ELF-1 (cell line): ENCODE measurements around the gene CCND1.

ENCODE experiments used
- DNase-seq: peaks from one replicate; pipeline ENCODE4 v3.0.0-alpha.2; 2016; ENCODE audit warnings: low read depth, low spot score

Gene CCND1

DNA sequence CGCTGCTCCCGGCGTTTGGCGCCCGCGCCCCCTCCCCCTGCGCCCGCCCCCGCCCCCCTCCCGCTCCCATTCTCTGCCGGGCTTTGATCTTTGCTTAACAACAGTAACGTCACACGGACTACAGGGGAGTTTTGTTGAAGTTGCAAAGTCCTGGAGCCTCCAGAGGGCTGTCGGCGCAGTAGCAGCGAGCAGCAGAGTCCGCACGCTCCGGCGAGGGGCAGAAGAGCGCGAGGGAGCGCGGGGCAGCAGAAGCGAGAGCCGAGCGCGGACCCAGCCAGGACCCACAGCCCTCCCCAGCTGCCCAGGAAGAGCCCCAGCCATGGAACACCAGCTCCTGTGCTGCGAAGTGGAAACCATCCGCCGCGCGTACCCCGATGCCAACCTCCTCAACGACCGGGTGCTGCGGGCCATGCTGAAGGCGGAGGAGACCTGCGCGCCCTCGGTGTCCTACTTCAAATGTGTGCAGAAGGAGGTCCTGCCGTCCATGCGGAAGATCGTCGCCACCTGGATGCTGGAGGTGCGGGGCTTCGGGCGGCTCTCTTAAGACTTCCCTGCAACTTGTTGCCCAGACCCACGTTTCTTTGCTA is at the start of gene CCND1:
Gene CCND1, plus strand, starts transcription at position 162 of the 587 bp plus-strand sequence. Its CDS starts 158 bp downstream, at position 320.
- peak; percentile 93 for DNase-seq

DNA sequence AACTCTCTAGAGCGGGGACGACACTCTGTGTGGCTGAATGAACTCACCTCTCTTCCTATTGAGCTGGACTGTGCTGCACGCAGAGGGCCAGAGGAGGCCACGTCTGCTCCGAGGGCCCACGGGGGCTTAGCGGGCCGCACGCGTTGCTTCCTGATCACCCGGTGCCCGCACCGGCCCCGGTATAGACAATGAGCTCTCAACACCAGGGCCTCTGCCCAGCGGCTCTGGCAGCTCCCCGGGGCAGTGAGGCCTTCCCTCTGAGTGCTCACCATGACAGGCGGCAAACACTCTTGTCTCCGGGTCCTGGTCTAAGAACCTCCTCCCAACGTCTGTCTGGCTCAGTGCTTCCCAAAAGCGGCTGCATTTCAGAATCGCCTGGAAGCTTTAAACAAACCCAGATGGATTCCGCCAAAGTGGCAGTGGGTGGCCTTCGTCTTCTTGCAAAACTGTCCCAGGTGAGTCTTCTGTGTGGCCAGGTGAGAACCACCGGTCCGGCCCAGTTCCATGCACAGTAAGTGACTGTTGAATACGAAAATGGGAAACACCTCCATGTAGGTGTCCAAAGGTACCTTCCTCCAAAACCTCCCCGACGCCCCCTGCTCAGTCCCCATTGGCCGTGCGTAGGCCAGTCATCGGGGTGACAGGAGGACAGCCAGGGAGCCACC is 47.8 kb upstream of the CCND1 start:
- no peak for DNase-seq

DNA sequence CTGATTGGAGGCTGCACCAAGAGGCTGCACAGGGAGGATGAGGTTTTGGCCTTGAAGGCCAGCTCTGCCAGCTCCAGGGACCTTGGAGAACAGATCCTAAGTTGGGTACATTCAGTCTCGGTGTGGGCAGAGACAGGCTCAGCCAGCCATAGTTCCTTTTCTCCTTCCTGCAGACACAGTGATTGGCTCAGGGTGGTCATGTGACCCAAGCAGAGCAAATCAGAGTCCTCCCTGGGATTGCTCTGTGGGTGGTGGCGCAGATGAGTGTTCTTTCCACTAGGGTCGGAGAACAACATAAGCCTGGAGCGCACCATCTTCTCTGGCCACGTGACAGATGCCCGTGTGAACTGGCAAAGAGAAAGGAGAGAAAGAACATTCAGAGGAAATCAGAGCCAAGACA is 47.1 kb upstream of the CCND1 start:
- DNase-seq, result no peak

DNA sequence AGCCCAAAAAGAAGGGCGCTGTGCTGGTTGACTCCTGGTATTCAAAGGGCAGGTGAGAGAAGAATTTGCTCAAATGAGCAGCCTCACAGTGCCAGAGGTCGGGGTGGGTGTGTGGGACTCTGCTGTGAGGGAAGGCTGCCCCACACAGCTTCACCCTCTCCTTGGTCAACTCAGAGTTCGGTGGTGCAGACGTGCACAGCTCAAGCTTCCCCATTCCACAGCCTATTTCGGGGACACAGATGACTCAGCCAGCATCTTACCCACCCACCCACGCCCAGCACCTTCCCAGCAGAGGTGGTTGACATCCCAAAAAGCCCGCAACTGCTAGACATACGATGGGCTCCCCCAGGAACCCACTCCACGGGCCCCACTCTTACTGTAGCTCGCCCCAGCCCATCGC is 46.5 kb upstream of the CCND1 start:
- no peak for DNase-seq

DNA sequence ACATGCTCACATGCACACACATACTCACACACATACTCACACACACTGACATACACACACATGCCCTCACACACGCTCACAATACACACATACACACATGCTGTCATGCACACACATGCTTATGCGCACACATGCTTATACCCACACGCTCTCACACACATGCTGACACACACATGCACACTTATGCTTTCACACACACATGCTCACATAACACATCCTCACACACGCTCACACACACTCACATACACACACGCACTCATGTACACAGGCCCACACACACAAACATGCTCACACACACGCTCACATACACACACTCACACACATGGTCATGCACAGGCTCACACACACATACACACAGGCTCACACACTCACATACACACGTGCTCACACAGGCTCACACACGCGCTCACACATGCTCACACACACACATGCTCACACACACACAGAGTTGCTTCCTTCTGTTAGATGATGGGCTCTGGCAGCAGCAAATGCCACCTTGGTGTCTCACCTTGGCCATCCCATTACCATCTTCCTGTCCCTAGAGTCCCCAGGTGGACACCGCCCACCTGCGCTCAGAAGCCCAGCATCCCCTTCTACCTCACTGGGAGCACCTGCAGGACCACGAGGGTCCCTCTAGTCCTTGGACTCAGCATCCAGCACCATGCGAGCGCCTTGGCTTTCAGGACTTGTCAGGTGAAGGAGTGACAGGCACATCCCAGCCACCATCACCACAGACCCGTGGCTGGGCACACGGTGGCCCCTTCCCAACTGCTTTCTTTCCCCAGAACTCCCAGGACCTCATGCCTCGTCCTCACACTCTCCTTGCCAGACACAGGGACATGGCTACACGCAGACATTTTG is 44.9 kb upstream of the CCND1 start:
- DNase-seq, result no peak

DNA sequence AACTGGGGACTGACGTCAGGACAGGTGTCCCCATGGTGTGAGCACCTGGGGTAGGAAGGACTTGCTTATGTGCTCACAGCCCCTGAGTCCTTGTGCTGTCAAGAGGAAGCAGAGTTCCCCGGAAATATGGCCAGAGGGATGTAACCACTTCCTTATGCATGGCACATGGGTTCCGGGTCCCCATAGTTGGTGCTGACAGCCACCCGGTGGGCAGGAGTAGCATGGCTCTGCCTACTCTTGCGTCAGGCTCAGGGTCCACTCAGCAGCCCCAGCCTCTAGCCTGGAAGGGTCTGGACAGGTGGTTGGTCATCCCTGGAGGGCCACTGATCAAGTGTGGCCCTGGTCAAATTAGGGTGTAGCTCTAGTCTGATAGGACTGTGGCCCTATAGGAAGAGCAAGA is 42.8 kb upstream of the CCND1 start:
- DNase-seq, result no peak

DNA sequence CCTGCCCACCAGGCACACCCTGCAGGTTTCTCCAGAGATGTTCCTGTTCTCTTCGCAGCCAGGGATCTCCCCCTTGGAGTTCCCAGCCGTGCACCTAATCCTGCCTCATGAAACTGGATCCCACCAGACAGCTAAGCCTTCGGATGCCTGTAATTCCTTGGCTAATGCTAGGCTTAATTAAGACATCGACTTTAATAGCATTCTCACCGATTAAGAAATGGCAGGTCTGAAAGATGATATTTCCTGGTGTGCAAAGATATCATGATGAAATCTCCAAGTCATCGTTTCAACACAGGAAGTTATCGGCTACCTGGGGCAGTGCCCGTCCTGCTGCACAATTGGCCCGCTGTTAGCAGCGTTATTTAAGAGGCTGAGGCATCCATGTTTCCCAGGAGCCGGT is 41.5 kb upstream of the CCND1 start:
- DNase-seq, result no peak

DNA sequence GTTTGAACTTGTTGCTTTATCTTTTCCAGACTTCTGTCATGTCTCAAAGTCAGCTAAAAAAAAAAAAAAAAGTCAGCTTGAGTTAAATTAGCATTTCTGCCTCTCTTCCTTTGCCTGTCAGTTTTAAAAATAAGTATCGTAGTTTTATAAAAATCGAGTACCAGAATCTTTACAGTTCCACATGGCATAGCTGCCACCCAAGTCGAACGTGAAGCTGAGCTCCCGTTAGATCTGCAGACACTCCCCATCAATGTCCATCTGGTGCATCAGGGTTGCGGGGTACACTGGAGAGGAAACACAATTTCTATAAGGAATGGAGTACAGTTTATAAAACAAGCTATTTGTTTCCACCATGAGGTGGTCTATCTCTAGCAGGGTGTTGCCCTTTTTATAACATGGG is 41.0 kb upstream of the CCND1 start:
- no peak for DNase-seq

DNA sequence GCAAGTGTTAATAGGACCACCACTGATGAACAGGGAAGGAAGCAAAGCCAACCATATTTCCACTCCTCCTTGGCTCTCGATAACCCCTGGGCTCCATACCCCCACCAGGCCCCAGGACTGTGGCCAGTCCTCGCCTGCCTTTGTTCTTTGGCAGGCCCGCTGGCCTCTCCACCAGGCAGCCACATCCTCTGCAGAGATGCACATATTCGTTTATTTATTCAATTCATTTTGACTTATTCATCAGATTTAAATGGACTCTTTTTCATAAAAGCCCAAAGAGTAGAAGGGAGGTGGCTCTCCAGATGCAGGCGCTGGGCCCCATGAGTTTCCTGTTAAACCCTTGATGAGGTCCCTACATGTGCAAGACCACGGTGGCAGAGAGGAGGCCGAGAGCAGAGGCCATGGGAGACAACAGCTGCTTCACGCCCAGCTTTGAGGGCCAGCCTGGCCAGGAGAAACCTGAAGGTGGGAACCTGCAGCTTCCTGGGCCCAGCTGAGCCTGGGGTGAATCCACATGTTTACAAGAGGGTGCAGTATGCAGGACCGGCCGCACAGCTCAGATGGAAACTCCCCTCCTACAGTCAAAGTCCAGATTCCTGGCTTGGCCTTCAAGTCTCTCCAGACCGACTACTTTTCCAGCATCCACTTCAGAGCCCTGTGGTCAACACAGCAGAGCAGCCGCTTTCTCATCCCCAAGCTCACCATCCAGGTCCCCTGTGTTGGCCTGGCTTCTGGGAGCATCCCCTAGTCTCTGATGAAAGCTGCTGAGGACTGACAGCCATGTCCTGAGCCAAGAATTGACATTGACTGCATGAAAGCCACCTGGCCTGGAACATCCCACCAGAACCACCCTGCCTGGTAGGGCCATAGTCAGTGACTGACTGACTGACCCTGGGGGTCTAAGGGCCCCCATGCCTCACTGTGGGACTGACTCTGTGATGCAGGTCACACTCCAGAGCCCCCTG is 39.7 kb upstream of the CCND1 start:
- DNase-seq, result no peak

DNA sequence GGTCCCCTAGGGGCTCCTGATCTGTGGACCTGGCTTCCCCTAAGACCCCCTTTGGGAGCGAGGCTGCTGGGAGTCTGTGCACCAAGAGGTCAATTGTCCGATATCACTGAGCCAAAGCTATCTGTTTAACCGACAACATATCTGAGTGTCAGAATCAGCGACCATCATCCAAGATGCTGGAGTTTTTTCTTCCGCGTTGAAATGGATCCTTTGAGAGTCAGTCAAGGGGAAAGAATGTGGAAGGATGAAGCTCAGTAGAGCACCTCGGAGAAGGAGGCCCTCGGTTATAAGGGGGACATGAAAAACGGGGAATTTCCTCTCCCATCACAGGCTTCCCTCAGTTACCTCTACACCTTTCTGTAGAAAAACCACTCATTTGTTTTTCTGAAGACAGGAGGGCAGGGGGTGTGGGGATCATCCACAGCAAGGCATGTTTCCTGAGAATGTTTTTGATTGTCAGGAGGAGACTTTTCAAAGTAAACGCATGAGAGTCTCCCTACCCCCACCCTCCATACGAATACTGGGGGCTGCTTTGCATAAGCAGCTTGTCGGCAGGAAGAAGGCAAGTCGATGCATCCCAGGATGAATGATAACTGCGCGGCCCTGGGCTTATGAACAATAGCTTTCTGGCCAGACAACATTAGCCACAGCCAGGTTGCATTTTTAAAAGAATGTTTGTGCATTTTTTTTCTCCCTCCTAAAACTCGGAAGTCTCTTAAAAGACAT is 37.7 kb upstream of the CCND1 start:
- DNase-seq, result no peak

DNA sequence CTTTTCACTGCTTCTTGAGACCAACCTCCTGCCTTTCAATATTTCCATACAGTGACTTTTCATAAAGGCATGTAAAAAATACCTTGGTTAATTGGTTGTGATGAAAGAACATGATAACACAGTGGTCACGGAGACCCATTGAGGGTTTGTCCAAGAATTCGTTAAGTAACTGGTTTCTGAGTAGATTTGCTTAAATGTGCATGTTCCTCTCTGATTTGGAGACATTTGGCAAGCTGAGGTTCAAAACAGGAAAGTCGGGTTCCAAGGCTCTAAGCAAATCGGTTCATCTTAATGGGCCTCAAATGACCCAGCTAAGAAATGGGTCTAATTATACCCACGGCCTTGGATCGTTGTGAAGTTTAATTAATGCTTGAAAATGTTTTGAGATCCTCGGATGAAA is 36.9 kb upstream of the CCND1 start:
- DNase-seq, result no peak

DNA sequence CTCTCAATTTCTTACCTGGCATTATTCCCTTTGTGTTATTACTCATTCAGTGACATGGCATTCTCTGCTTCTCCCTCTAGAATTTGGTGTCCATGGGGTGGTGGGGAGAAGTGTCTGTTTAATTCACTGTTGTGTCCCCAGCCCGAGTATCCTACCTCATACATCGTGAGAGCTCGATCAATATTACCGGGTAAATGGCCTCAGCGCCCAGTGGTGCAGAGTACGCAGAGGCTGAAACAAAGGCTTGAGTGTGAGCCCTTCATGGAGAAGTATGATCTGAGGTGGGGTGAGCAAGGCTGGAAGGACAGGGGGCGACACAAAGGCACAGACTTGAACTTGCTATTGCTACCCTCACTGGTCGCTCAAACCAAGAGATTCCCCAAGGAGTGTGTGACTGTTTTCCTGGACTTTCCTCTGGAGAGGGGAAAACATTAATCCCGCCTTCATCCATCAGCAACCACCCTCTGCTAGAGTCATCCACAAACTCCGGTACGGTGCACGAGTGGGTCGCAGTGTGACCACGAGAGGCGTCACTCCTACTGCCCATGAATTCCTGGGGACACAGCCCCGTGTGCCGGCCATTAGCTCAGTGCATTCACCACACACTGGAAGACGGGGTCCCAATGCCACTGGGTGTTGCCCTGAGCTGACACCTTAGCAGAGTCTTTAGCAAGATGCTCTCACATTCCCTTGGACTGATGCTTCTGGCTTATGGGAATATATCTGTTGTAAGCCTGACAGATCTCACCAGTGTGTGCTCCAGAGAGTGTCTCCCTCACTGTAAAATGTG is 35.0 kb upstream of the CCND1 start:
- no peak for DNase-seq

DNA sequence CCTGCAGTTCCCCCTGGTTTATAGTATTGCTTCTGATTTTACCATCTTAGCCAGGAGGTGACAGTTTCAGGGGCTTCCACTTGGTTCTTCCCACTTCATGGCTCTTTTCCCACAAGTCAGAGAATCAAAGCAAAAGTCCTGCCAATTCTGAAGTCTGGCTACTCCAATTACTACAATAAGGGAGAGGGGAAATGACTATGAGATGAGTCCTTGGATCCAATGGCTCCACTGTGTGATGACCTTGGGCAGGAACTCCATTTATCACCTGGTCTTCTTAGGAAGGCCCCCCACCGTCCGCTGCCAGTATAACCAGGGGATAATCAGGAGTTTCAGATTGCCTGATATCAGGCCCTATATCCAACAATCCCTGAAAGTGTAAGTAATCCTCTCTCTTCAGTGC is 31.6 kb upstream of the CCND1 start:
- DNase-seq, result no peak

DNA sequence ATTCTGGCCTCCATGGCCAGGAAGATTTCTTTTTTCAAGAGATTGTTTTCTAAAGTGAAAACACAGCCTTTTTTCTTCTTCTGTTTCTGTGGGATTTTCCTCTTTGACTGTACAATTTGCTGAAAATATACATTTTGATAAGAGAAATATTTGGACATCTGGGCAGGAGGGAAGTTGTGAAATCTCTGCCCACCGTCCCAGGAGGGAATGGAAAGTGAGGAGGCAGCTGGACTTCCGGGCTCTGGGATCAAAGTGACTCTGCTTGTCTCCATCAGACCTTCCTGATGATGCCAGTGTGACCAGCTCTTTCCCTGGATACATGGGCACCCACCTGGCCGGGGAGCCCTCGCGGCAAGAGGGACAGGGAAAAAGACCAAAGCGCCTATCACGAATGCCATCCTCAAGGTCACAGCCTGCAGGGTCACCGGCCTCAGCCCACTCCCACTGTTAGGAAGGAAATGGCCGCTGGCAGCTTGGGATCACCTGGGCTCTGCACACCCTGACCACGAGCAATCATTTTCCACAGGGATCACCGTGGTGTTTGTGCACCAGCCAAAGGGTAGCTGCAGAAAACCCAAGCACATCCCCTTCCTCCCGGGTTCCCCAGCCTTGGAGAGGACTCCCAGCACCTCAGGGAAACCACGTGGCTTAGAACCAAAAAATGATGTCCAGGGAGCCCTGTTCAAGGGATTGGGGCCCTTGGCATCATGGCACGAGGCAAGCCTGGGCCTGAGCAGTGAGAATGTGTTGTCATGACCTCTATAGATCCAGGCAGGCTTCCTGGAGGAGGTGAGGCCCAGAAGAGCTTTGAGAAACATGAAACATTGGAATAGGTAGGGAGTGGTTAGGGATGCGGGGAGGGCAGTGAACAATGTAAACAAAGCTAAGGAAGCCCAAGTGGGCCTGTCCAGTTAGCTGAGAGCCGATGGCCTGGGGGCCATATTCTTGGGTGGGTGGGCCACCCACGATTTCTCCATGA is 29.1 kb upstream of the CCND1 start:
- no peak for DNase-seq

DNA sequence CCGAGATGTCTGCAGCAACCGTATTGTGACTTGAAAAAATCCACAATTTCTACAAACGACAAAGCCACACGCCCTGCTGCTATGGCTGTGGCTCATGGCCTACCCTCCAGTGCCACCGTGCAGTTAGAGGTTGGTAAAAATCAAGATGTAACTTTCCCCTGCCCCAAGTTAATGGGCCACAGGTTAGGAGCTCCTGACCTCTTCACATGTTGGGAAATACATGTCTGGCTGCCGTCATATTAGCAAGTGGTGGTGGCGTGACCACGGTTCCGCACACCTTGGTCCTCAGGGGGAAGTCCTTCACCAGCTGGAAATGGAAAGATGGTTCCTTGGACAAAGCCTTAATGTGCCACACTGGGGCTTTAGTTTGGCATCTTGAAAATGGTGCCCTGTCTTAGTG is 27.4 kb upstream of the CCND1 start:
- DNase-seq, result no peak

DNA sequence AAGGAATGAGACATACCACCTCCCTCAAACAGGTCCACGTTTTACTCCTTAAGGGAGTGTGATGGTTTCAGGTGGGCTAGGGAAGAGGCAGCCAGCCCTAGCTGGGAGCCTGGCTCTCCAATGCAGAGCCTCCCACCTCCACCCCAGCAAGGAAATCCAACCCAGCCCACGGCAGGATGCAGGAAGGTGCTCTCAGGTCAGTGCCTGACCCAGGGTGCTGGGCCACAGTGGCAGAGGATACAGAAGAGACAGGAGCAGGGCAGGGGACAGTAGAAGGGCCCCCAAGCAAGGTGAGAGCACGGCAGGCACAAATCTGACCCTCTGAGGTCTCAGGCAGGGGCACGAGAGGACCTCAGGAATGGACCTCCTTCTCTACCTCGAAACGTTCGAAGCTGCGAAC is 26.9 kb upstream of the CCND1 start:
- no peak for DNase-seq

DNA sequence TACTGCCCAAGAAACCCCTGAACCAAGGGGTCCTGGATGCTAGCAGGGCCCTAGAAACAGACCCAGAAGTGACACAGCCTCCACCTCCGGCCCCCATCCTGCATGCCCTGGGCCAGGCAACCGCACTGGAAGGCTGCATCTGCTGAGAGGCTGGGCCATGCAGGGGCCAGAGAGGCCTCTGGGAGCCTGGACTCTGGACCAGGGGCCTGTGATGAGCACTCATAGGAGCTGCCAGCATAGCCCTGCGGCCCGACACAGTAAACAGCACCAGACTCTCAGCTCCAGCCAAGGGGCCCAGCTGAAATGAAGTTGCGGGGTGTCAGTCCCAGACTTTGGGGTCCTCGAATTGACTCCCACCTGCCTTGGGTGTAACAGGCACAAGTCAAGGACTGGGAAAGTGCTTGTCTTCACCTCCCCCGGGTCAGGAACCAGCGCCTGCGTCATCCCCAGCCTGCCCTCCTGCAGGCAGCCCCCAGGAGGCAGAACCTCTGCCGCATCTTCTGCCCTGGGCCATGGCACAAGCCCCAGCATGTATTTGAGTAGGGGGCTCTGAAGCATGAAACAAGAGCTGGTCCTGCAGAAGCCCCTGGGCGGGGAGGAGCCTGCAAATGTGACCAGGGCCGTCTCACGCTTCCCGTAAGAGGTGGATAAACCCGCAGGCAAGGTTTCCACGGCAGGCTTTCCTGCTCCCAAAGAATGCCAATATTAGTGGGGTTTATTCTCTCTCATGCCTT is 25.2 kb upstream of the CCND1 start:
- DNase-seq, result no peak

DNA sequence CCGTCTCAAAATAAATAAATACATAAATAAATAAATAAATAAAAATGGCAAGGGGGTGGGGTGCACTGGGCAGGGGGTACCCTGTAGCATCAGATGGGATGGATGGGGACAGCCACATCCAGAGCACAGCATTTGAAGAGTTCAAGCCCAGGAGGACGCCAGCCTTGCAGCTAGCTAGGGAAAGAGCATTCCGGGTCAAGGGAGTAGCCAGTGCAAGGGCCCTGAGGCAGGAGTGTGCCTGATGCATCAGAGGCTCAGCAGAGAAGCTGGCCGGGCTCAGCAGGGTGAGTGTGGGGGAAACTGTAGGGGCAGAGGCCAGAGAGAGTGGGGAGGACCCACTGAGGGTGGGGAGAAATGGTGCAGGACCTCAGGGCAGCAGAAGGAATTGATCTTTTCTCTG is 23.7 kb upstream of the CCND1 start:
- no peak for DNase-seq
